GM23338 (cell line): ENCODE results near the gene PGLYRP2.

ENCODE experiments used
- CREB1 ChIP-seq: fragments of 250-450 bp; sonication (Bioruptor Pico); IDR thresholded peaks from 2 replicates; pipeline ENCODE4 v1.5.0; 2020; ENCODE audit warnings: low read depth, mild to moderate bottlenecking, moderate library complexity
- ETS1 ChIP-seq: IDR thresholded peaks from 2 replicates; pipeline ENCODE4 v1.6.1; 2016; ENCODE audit warnings: antibody characterized with exemption
- EZH2 ChIP-seq: fragments of 200-600 bp; sonication (generic); IDR thresholded peaks from one replicate; pipeline ENCODE4 v1.8.0; 2017; ENCODE audit warnings: antibody characterized with exemption, mild to moderate bottlenecking, low read depth; ENCODE audit not compliant: unreplicated experiment
- EZH2phosphoT487 ChIP-seq: fragments of 200-600 bp; sonication (generic); IDR thresholded peaks from one replicate; pipeline ENCODE4 v1.8.1; 2018; ENCODE audit warnings: antibody characterized with exemption; ENCODE audit not compliant: unreplicated experiment
- JUNB ChIP-seq: IDR thresholded peaks from one replicate; pipeline ENCODE4 v1.6.1; 2016; ENCODE audit warnings: antibody characterized with exemption; ENCODE audit not compliant: unreplicated experiment
- POLR2AphosphoS5 ChIP-seq: IDR thresholded peaks from 2 replicates; pipeline ENCODE4 v1.6.1; 2016; ENCODE audit warnings: antibody characterized with exemption, low read depth
- REST ChIP-seq: IDR thresholded peaks from one replicate; pipeline ENCODE4 v1.6.1; 2018; ENCODE audit warnings: antibody characterized with exemption; ENCODE audit not compliant: unreplicated experiment
- STAT1 ChIP-seq: IDR thresholded peaks from one replicate; pipeline ENCODE4 v1.6.1; 2016; ENCODE audit warnings: antibody characterized with exemption; ENCODE audit not compliant: unreplicated experiment
- ZNF114 ChIP-seq: fragments of 250-450 bp; sonication (Bioruptor Pico); IDR thresholded peaks from 2 replicates; pipeline ENCODE4 v1.5.0; 2020; ENCODE audit warnings: mild to moderate bottlenecking, moderate library complexity
- TF ChIP-seq, protein P1 (sequence below), 2 experiments: fragments of 200-600 bp in 1 of 2; sonication (generic) in 1 of 2; conservative IDR thresholded peaks; 2 replicates each; pipeline versions ENCODE4 v1.5.1 to v1.6.1; 2016 to 2017; ENCODE audit warnings: antibody characterized with exemption in 2 of 2, low read depth in 2 of 2, mild to moderate bottlenecking in 2 of 2, moderate library complexity in 1 of 2

DNA sequence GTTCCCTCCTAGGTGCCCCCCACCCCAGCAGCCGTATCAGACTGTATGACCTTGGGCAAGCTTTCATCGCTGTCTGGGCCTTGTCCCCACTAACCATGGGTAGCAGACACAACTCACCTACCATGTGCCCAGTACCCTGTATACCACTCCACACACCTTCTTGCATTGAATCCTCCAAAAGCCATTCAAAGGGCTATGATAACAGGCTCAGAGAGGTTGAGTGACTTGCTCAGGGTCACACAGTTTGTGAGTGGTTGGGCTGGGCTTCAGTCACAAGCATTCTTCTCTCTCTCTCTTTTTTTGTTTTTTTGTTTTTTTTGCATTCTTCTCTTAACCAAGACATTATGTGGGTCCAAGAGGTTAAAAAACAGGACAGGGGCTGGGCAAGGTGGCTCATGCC, 17.6 kb downstream of the PGLYRP2 start:
- TF ChIP-seq, protein P1, sequence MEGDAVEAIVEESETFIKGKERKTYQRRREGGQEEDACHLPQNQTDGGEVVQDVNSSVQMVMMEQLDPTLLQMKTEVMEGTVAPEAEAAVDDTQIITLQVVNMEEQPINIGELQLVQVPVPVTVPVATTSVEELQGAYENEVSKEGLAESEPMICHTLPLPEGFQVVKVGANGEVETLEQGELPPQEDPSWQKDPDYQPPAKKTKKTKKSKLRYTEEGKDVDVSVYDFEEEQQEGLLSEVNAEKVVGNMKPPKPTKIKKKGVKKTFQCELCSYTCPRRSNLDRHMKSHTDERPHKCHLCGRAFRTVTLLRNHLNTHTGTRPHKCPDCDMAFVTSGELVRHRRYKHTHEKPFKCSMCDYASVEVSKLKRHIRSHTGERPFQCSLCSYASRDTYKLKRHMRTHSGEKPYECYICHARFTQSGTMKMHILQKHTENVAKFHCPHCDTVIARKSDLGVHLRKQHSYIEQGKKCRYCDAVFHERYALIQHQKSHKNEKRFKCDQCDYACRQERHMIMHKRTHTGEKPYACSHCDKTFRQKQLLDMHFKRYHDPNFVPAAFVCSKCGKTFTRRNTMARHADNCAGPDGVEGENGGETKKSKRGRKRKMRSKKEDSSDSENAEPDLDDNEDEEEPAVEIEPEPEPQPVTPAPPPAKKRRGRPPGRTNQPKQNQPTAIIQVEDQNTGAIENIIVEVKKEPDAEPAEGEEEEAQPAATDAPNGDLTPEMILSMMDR (conservative IDR thresholded peaks at IDR 0.05; ENCODE audit: low read depth in 2 of 2) = no peak
- TF ChIP-seq POLR2AphosphoS5 (no peak), EZH2 (no peak), REST (no peak), JUNB (no peak), STAT1 (no peak), EZH2phosphoT487 (no peak), ETS1 (no peak), CREB1 (CRISPR knock-in tag) (no peak), ZNF114 (CRISPR knock-in tag) (no peak)
